Mucosa of descending colon (tissue), 3 donors: ENCODE measurements around the gene TASOR. TPM values are rescaled to one million over a fixed set of nuclear protein-coding genes. Genes with fewer than 3 reads are reported as not detected.
"Not testable (repeated sequence)": the region's sequence is repeated elsewhere in the genome, so short reads cannot be mapped to it uniquely, and the experiment has no call there.

Experiments
- ATAC-seq: fragments of 200-7000 bp; cut with Tn5 transposase; one replicate; pipeline ENCODE4 v1.9.1; 2020; ENCODE audit warnings: mild to moderate bottlenecking, moderate library complexity
- DNase-seq, 3 donors: peaks; one replicate each; pipeline ENCODE4 v3.0.0-alpha.2; 2020
- H3K36me3 ChIP-seq: fragments of 200-600 bp; one replicate; pipeline ENCODE4 v1.8.0; 2021; ENCODE audit warnings: low read depth, mild to moderate bottlenecking
- H3K4me1 ChIP-seq: fragments of 200-600 bp; one replicate; pipeline ENCODE4 v1.8.0; 2021; ENCODE audit warnings: low read depth, mild to moderate bottlenecking
- H3K4me3 ChIP-seq: fragments of 200-600 bp; one replicate; pipeline ENCODE4 v1.8.0; 2021; ENCODE audit warnings: mild to moderate bottlenecking
- H3K9me3 ChIP-seq: fragments of 200-600 bp; one replicate; pipeline ENCODE4 v1.8.0; 2021; ENCODE audit warnings: mild to moderate bottlenecking
- CTCF ChIP-seq: fragments of 200-600 bp; IDR thresholded peaks from one replicate; pipeline ENCODE4 v1.8.0; 2022; ENCODE audit warnings: antibody characterized with exemption, mild to moderate bottlenecking
- intact Hi-C, 2 donors: fragments of 100-400 bp; cut with DNase I in 1 of 2; cut with micrococcal nuclease in 1 of 2; formaldehyde crosslinking; loops; one replicate each; pipeline versions ENCODE4 v1.11.0 to v1.11.1; 2022; cut with DNase I, micrococcal nuclease
- total RNA-seq, 3 donors: library from RNA; stranded (reverse); fragmentation: NEBNext Ultra II Directional in 2 of 3; extraction: Animal tissue kit (Norgen Biotek cat#: 25700) in 2 of 3; gene quantifications; one replicate each; pipeline versions ENCODE4 v1.2.1 to v1.2.4, GENCODE V29; 2021 to 2023
- donor health status: DM: no; HTN: no; CAD: no; lungs with moderate emphysema.
- donor health status: DM: no; HTN: no; CAD: no.
- donor health status: DM: no; HTN: yes; CAD: no.

Gene TASOR
- total RNA-seq, 3 donors from 2014 or later = 33.6 to 62.0 (median 43.0) TPM

DNA sequence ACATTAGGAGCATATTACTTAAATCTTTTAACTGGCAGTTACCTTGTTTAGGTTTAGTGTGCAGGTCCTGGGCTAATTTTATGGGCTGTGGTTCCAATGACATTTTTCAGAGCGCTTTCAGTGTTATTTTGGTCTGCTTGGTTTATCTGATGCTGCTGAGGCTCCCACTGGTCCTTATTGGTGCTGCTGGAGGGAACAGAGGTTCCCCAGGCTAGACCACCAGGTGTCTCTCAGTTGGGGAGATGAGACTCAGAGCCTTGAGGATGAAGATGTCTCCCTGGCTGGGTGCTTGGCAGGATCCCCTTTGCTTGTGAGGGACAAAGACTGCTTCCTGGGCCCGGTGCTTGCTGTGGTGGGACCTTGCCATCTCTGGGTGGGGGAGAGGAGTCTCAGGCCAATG, 28.3 kb upstream of the TASOR start:
- no peak for TF ChIP-seq CTCF
- Histone ChIP-seq H3K9me3 (peaks cover 8% of the 10 kb centered on the region), H3K4me3 (no peak overlapping the region), H3K4me1 (no peaks in the 10 kb centered on the region), H3K36me3 (no peaks in the 10 kb centered on the region)
- intact Hi-C loops = no loop called here
- DNase-seq (no peak), ATAC-seq (no peak)

DNA sequence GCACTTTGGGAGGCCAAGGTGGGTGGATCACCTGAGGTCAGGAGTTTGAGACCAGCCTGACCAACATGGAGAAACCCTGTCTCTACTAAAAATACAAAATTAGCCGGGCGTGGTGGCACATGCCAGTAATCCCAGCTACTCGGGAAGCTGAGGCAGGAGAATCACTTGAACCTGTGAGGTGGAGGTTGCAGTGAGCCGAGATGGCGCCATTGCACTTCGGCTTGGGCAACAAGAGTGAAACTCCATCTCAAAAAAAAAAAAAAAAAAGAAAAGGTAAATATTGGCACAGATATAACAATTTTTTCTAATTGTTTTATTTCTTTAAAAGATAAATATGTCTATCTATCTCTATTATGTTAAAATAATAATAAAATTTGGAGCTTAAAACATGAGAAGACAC, 24.3 kb upstream of the TASOR start:
- H3K4me1 ChIP-seq, H3K4me3 ChIP-seq, ATAC-seq, H3K36me3 ChIP-seq, H3K9me3 ChIP-seq, intact Hi-C loops: not testable (repeated sequence)
- peak in 2 of 3 donors; percentile 25 to 37 for DNase-seq

DNA sequence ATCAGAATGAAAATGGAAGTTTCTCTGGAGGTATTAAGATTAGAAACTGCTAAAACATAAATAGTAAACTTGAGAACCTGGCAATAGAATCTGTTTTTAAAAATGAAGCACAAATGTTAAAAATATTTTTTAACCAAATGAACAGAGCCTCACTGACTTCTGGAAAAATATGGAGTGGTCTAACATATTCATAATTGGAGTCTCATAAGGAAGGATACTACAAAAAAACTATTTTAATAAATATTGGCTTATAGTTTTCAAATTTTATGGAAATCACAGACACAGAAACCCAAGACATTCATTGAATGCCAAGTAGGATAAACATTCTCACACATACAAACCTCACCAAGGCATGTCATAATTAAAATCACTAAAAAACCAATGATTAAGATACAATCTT, 23.6 kb upstream of the TASOR start:
- ATAC-seq (no peak), DNase-seq (no peak)
- no peaks in the 10 kb centered on the region for H3K4me1 ChIP-seq
- no peak overlapping the region for H3K4me3 ChIP-seq
- no peak for TF ChIP-seq CTCF
- no peaks in the 10 kb centered on the region for H3K36me3 ChIP-seq
- no peaks in the 10 kb centered on the region for H3K9me3 ChIP-seq
- intact Hi-C loops = no loop called here

- intact Hi-C loops = loop anchor here in 1 of 2 donors (5.0 kb wide), 2 partner anchors 93 to 283 kb away; no protein-coding TSS in a partner anchor
- no peaks in the 10 kb centered on the region for H3K9me3 ChIP-seq
- ATAC-seq (no peak), DNase-seq (no peak)
- H3K4me1 ChIP-seq = no peaks in the 10 kb centered on the region
- H3K36me3 ChIP-seq = no peaks in the 10 kb centered on the region
- no peak overlapping the region for H3K4me3 ChIP-seq
- no peak for TF ChIP-seq CTCF
Observed at GRCh38 chr3:56704706-56705105, 21.6 kb upstream of the TASOR start.

DNA sequence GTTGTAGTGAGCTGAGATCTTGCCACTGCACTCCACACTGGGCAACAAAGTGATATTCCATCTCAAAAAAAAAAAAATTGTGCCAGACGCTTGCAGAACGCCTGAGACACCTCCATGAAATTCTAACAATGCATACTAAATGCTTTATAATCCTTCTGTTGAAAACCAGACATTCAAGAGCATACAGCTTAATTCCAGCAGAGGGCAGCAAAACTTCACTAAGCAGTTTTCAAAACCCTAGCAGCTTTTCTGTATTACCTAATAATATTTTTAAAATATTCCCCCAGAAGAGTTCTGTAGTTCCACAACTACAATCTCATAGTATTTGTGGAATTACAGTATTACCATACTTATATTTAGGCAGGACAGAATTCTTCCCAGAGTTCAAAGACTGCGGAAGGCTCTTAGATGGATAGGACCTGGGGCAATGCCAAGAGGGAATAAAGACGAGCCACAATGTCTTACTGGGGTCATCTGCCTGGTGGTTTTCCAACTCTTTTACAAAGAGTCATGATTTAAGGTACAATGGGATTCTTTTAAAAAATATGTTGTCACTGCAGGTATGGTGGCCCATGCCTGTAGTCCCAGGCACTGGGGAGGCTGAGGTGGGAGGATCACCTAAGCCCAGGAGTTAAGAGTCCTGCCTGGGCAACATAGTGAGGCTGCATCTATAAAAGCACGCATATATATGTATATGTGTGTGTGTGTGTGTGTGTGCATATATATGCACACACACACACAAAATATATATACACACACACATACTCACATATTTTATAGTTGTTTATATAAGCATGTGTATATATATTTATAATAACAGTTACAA, 19.6 kb upstream of the TASOR start:
- H3K4me1 ChIP-seq = no peaks in the 10 kb centered on the region
- intact Hi-C loops = loop anchor here (1.0 to 5.0 kb wide), 3 partner anchors 95 to 286 kb away; no protein-coding TSS in a partner anchor
- TF ChIP-seq CTCF = peak; percentile 45
- H3K36me3 ChIP-seq = no peaks in the 10 kb centered on the region
- peak; percentile 75 for ATAC-seq
- no peak overlapping the region for H3K4me3 ChIP-seq
- DNase-seq = peak in 1 of 3 donors; percentile 83
- H3K9me3 ChIP-seq = no peaks in the 10 kb centered on the region

DNA sequence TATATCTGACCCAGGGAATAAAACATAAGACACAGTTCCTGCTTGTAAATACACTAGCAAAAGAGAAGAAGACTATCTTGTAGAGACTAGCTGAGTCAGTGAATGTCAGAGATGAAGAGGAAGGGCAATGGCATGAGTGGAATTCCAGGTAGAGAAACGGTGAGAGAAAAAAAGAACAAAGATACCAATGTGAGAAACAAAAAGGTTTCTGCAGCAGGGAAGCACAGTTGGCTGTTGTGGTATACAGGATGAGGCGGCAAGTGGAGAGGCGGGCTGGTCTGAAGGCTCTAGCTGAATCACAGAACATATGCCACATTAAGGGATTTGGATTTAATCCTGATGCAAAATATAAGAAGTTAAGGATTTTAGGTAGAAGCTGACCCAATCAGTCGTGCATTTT, 17.1 kb upstream of the TASOR start:
- no peak for TF ChIP-seq CTCF
- intact Hi-C loops = loop anchor here in 1 of 2 donors (5.0 kb wide), 2 partner anchors 97 to 287 kb away; no protein-coding TSS in a partner anchor
- no peaks in the 10 kb centered on the region for H3K9me3 ChIP-seq
- H3K4me1 ChIP-seq = no peaks in the 10 kb centered on the region
- no peaks in the 10 kb centered on the region for H3K36me3 ChIP-seq
- no peak for ATAC-seq
- H3K4me3 ChIP-seq = no peak overlapping the region
- no peak for DNase-seq
